ENCODE data around the gene CBLB.

- no peak for TF ChIP-seq CTCF (conservative IDR thresholded peaks at IDR 0.05; ENCODE audit: low read depth, low read length)
- no peak for TF ChIP-seq RFX5 (IDR thresholded peaks at IDR 0.05; ENCODE audit: low read depth, low read length)
- no peak for TF ChIP-seq POLR2A (IDR thresholded peaks at IDR 0.05; ENCODE audit: low read depth, low read length)
- no peak for TF ChIP-seq USF2 (IDR thresholded peaks at IDR 0.05; ENCODE audit: low read depth, low read length)
- no peak for TF ChIP-seq CEBPB (IDR thresholded peaks at IDR 0.05; ENCODE audit: low read depth, low read length)
- TF ChIP-seq SMC3 (IDR thresholded peaks at IDR 0.05; ENCODE audit: low read depth, low read length), result no peak
- TF ChIP-seq MAZ (IDR thresholded peaks at IDR 0.05; ENCODE audit: borderline replicate concordance, low read depth, low read length), result no peak
- TF ChIP-seq FOS (IDR thresholded peaks at IDR 0.05; ENCODE audit: low read depth, low read length), result no peak
These were observed 8.0 kb upstream of the CBLB start for GRCh38 chr3:105876780-105877327.
